Measurements from ENCODE around the gene PPP6R2. TPM values are rescaled to one million over a fixed set of nuclear protein-coding genes. Genes with fewer than 3 reads are reported as not detected.

PPP6R2 gene
- total and polyA plus RNA-seq, 9 of the 15 experiments (the other 6 are each of a cell fraction or from before 2014, with no cell fraction given): 0.32 to 39.8 (median 21.4) TPM

- Histone ChIP-seq H3K9ac (ENCODE audit: insufficient read depth in 1 of 2, low read depth in 2 of 2, low read length in 2 of 2) (no peak overlapping the region), H2AFZ (ENCODE audit: low read depth, low read length) (no peak overlapping the region), H3K79me2 (ENCODE audit: control insufficient read depth, insufficient read depth, low read length) (no peaks in the 10 kb centered on the region), H3K9me1 (ENCODE audit: control insufficient read depth, insufficient read depth, low read length) (no peaks in the 10 kb centered on the region), H3K4me3 (no peak overlapping the region), H3K4me2 (ENCODE audit: insufficient read depth, low read length) (no peak overlapping the region), H3K27me3 (ENCODE audit: control insufficient read depth in 2 of 2, insufficient read depth in 2 of 2, low read length in 2 of 2) (no peaks in the 10 kb centered on the region), H4K20me1 (replicated peaks; ENCODE audit: control insufficient read depth, insufficient read depth, low read length) (no peaks in the 10 kb centered on the region), H3K4me1 (replicated peaks in 1 of 2; ENCODE audit: control insufficient read depth in 2 of 2, insufficient read depth in 2 of 2, low read length in 2 of 2) (peaks cover 0 to 4% of the 10 kb centered on the region in 2 experiments; a peak in 2 of 5 replicates), H3K36me3 (ENCODE audit: control insufficient read depth, insufficient read depth, low read length) (peaks cover 53% of the 10 kb centered on the region; the same call in 1 of the 3 replicates), H3K9me3 (replicated peaks; ENCODE audit: control insufficient read depth, insufficient read depth, low read depth, low read length) (no peaks in the 10 kb centered on the region), H3K27ac (ENCODE audit: extremely low read depth, low read depth, low read length) (no peak overlapping the region)
- no peak for FAIRE-seq
- in situ Hi-C loops (cut with MboI) (no loop called here), intact Hi-C loops (cut with micrococcal nuclease) (no loop called here)
- POLR2A ChIA-PET: no interaction called here
- 84% methylated on average over 14 of the region's 34 CpGs for WGBS (ENCODE audit: insufficient coverage, low coverage, missing lambda C conversion rate)
- peak; percentile 79 for ATAC-seq
- CTCF ChIA-PET (ENCODE audit: low intra/inter-chr PET ratio): no interaction called here
- peak in 2 of 4 experiments; percentile 23 to 38 for DNase-seq (ENCODE audit: extremely low read depth in 1 of 4, low spot score in 3 of 4)
- BruUV-seq (replicated peaks): no TSS peak
- TF ChIP-seq ZBTB11 (CRISPR knock-in tag; IDR thresholded peaks at IDR 0.05): no peak
- peak; percentile 19; the same call in 1 of the 2 replicates for TF ChIP-seq POLR2G (IDR thresholded peaks at IDR 0.05; ENCODE audit: low read depth, low read length)
- TF ChIP-seq SMC3 (conservative IDR thresholded peaks at IDR 0.05; ENCODE audit: insufficient read depth, low read depth, low read length): 0 out of 2 replicates have a peak, but pooled peaks have one; percentile 6
- TF ChIP-seq NRF1 (conservative IDR thresholded peaks at IDR 0.05 in 1 of 2, IDR thresholded peaks at IDR 0.05 in 1 of 2): 0 out of 4 replicates have a peak, but pooled peaks of 1 of the 2 experiments have one; percentile 11
- TF ChIP-seq CTCF (IDR thresholded peaks at IDR 0.05 in 2 of 3, conservative IDR thresholded peaks at IDR 0.05 in 1 of 3; ENCODE audit: insufficient read depth in 2 of 3, low read depth in 1 of 3, low read length in 3 of 3): peak; percentile 30 to 44 (median 33); a peak in 5 of 6 replicates
- no peak for TF ChIP-seq ZNF655 (CRISPR knock-in tag; IDR thresholded peaks at IDR 0.05)
Measured at GRCh38 chr22:50456466-50457234, 113.5 kb downstream of the PPP6R2 start.
